IMR-90 (cell line): ENCODE measurements around the gene EEF2K.

Source experiments
- BHLHE40 ChIP-seq: fragments of 150-350 bp; IDR thresholded peaks from 2 replicates; pipeline ENCODE4 v1.6.1; 2016; ENCODE audit warnings: mild to moderate bottlenecking, low read depth, low read length
- CEBPB ChIP-seq: IDR thresholded peaks from 2 replicates; pipeline ENCODE4 v1.6.1; 2012; ENCODE audit warnings: low read depth, low read length, improper control_type of control experiment
- ELK1 ChIP-seq: fragments of 150-350 bp; IDR thresholded peaks from 2 replicates; pipeline ENCODE4 v1.6.1; 2016; ENCODE audit warnings: low read depth, mild to moderate bottlenecking, low read length, moderate library complexity, borderline replicate concordance
- MAZ ChIP-seq: IDR thresholded peaks from 2 replicates; pipeline ENCODE4 v1.6.1; 2012; ENCODE audit warnings: low read depth, mild to moderate bottlenecking, low read length, improper control_type of control experiment, moderate library complexity, borderline replicate concordance
- MXI1 ChIP-seq: IDR thresholded peaks from 2 replicates; pipeline ENCODE4 v1.6.1; 2012; ENCODE audit warnings: low read depth, mild to moderate bottlenecking, low read length, moderate library complexity, borderline replicate concordance
- NFE2L2 ChIP-seq: fragments of 150-350 bp; IDR thresholded peaks from 2 replicates; pipeline ENCODE4 v1.6.1; 2016; ENCODE audit warnings: low read depth, mild to moderate bottlenecking, low read length
- POLR2A ChIP-seq: IDR thresholded peaks from 2 replicates; pipeline ENCODE4 v1.6.1; 2012; ENCODE audit warnings: mild to moderate bottlenecking, low read depth, low read length
- RCOR1 ChIP-seq: IDR thresholded peaks from 2 replicates; pipeline ENCODE4 v1.6.1; 2012; ENCODE audit warnings: mild to moderate bottlenecking, low read length, improper control_type of control experiment; ENCODE audit not compliant: insufficient replicate concordance
- TF ChIP-seq, protein P1 (sequence below): conservative IDR thresholded peaks from 2 replicates; pipeline ENCODE4 v1.5.1; 2012; ENCODE audit warnings: mild to moderate bottlenecking, low read depth, low read length, improper control_type of control experiment
- TF ChIP-seq, protein P2 (sequence below): fragments of 150-350 bp; IDR thresholded peaks from 2 replicates; pipeline ENCODE4 v1.6.1; 2017; ENCODE audit warnings: mild to moderate bottlenecking, antibody characterized with exemption, low read length, low read depth

DNA sequence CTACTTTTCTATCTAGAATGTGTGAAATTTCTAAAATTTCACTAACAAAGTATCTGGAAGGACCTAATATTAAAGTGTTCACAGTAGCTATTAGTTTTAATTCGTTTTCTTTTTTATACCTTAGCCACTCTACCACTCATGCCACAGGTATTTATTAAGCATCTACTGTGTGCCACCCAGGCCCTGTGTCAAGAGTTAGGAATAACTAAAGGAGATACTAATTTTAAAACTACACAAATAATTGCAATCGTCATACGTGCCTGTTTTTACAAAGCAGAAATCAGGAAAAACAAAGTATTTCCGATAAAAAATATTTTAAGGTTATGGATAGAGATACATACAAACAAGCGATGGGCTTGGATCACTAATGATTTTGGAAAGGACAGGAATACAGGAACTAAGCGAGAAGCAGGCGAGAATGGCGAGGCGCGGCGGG is 483 bp upstream of the EEF2K start:
- TF ChIP-seq CEBPB: no peak
- no peak for TF ChIP-seq ELK1
- TF ChIP-seq, protein P1, sequence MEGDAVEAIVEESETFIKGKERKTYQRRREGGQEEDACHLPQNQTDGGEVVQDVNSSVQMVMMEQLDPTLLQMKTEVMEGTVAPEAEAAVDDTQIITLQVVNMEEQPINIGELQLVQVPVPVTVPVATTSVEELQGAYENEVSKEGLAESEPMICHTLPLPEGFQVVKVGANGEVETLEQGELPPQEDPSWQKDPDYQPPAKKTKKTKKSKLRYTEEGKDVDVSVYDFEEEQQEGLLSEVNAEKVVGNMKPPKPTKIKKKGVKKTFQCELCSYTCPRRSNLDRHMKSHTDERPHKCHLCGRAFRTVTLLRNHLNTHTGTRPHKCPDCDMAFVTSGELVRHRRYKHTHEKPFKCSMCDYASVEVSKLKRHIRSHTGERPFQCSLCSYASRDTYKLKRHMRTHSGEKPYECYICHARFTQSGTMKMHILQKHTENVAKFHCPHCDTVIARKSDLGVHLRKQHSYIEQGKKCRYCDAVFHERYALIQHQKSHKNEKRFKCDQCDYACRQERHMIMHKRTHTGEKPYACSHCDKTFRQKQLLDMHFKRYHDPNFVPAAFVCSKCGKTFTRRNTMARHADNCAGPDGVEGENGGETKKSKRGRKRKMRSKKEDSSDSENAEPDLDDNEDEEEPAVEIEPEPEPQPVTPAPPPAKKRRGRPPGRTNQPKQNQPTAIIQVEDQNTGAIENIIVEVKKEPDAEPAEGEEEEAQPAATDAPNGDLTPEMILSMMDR: no peak
- TF ChIP-seq MAZ: no peak
- no peak for TF ChIP-seq RCOR1
- no peak for TF ChIP-seq NFE2L2
- no peak for TF ChIP-seq POLR2A
- TF ChIP-seq BHLHE40: no peak
- no peak for TF ChIP-seq MXI1
- TF ChIP-seq, protein P2, sequence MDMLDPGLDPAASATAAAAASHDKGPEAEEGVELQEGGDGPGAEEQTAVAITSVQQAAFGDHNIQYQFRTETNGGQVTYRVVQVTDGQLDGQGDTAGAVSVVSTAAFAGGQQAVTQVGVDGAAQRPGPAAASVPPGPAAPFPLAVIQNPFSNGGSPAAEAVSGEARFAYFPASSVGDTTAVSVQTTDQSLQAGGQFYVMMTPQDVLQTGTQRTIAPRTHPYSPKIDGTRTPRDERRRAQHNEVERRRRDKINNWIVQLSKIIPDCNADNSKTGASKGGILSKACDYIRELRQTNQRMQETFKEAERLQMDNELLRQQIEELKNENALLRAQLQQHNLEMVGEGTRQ: no peak
